ENCODE data around the gene KRT78.
A peak's percentile ranks its signal among the peaks of the same experiment; 100 is the strongest.
"Not testable (repeated sequence)": the region's sequence is repeated elsewhere in the genome, so short reads cannot be mapped to it uniquely, and the experiment has no call there.

KRT78 gene

DNA sequence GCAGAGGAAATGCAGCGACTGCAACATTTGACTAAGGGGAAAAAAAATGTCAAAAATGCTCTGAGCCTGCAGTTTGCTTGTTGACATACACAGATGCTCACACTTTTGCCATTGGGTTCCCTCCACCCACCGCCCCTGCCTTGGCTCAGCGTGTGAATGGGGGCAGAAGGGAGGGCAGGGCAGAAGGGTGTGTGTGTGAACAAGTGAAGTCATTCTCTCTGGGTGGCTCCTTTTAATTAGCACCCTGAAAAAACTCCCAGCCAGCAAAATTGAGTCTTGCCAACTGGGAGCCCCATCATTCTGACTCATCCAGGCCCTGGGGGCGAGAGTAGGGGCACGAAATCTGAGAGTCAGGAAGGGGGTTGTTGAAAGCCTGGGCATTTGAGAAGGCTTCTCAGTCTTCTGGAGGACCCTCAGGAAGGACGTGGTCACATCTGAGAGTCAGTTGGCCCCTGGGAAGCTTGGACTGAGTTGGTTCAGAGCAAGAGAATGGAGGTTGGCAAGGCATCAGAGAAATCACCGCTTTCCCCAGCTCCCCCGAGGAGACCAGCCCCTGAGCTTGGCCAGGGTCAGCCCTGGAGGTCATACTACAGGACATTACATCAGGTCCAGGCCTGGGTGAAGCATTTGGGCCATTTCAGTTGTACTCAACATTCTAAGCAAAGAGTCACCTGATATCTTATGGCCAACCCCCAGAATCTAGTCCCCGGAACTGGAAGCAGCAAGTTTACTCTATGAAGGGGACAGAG is 22.7 kb upstream of the KRT78 start:
- no peak for DNase-seq

DNA sequence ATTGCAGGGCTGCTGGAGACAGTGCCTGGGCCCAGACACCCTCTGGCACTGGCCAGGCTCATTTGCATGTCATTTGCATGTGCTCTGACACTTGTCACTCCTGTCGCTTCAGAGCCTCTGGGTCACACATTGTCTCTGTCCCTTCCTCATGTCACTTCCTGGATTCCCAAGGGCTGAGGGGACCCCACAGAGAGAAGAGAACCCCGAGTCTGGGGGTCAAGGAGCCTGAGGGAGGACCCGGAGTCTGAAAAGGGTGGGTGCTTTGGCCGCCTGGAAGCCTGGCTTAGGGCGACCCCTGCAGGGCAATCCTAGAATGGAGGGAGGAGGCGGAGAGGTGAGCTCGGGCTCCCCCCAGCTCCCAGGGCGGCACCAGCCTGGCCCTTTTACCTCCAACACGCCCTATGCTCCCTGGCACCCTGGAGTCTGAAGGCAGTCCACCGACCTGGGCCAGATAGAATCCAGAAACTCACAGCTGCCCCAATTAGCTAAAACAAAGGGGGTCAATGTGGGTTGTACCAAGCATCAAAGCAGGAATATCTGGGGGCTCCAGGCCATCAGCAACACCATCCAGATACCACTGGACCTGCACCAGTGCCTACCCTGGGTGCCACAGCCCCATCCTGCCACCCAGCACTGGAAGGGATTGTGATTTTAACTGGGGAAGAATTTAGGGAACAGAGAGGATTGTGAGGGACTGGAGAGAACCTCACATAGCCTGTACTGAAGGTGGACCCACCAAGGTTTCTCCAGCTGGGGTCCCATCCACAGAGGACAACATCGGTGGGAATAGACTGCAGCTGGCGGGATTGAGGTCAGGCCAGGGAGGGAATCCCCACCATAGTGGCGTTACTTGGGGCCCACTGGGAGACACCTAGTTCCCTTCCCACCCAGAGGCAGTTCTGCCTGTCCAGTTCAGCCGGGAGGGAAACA is 21.8 kb upstream of the KRT78 start:
- DNase-seq = peak; percentile 91 to 92

DNA sequence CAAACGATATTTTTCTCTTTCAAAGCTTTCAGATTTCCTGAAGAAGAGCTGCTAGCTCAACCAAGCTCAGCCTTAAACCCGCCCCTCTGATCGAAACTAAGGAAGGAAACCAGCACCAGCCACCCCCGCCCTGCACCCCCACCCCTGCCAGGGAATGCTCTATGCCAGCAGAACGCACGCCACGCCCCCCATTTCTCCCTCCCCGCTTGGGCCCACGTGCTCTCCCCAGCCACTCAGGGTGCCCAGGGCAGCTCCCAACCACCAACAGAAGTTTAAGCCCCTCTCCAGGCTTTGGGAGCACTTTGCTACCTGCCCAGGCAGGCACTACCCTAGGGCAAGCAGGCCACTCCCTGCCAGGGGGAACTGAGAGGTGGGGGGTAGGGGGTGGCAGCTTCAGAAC is 18.8 kb upstream of the KRT78 start:
- no peak for DNase-seq

DNA sequence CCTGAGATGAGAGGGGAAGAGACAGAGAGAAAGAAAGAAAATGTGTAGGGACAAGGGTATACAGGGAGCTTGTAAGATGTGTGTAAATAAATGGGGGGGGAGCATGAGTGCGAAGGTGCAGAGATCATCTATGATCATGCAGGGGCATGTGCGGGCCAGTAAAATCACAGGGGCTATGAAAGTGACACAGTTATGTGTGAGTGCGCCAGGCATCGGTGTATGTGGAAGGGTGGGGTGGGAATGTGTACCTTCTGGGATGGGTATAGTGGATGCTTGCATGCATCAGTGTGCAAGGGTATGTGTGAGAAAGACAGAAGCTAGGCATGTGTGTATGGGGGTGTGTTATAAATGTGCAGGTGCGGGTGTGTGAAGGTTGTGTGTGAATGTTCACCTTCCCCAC is 18.4 kb upstream of the KRT78 start:
- DNase-seq = no peak

DNA sequence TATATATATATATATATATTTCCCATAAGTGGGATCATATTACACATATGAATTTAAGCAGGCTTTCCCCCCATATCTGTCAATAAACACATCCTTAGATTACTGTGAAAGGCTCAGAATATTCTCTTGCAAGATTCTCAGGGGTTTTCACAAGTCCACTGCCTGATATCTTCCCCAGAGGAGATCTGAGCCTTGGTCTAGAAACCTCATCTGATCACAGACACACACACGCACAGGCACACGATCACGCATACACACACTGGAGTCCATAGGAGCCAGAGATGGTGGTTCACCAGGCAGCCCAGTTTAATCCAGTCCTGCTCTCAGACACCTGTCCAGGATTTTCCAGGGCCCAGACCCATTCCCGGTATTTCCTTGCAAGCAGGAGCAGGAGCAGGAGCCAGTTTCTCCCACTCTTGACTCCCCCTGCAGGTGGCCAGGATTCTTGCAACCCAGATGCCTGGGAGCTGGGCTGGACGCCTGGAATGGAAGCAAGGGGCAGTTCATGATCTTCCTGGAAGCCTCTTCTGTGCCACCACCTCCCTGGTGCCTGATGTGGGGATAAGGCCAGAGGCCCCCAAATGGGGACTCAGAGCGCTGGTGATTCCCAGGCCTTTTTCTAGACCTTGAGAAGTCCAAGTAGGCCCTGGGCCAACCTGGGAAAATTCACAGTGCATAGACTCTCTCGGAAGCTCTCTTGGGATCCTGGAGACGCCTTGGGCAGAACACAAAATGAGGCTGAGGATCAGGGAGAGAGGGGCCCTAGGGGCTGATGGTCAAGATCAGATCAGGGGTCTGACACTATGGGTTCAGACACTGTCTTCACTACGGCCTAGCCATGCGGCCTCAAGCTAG is 16.5 kb upstream of the KRT78 start:
- DNase-seq = peak; percentile 57

DNA sequence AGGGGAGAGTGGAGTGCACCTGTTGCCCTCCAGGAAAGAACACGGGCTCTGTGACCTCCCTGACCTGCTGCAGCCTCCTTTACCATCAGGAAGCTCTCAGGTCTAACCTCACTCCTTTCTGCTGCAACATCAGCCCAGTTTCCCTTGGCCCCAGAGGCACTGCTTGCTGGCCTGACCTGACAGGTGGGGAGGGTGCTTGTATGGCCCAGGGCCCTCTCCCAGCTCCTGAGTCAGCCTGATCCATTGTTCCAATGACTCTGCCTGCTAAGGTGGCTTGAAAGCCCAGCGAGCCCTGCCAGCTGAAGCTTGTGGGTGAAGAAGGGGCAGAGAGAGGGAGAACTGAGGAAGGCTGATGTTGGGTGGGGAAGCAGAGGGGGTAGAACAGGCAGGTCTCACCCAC is 13.2 kb upstream of the KRT78 start:
- no peak for DNase-seq

DNA sequence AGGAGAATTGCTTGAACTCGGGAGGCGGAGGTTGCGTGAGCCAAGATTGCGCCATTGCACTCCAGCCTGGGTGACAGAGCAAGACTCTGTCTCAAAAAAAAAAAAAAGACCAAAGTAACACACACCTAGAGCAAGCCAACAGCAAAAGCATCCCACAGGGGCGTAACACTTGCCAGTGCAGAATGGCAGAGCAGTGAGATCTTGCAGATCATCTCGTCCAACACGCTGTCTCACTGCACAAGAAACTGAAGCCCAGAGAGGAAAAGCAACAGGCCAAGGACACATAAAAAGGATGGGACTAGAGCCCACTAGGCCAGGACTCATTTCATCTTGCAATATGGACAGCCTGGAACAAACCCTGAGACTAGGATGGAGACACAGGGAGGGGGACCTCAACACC is 12.7 kb upstream of the KRT78 start:
- no peak for DNase-seq

DNA sequence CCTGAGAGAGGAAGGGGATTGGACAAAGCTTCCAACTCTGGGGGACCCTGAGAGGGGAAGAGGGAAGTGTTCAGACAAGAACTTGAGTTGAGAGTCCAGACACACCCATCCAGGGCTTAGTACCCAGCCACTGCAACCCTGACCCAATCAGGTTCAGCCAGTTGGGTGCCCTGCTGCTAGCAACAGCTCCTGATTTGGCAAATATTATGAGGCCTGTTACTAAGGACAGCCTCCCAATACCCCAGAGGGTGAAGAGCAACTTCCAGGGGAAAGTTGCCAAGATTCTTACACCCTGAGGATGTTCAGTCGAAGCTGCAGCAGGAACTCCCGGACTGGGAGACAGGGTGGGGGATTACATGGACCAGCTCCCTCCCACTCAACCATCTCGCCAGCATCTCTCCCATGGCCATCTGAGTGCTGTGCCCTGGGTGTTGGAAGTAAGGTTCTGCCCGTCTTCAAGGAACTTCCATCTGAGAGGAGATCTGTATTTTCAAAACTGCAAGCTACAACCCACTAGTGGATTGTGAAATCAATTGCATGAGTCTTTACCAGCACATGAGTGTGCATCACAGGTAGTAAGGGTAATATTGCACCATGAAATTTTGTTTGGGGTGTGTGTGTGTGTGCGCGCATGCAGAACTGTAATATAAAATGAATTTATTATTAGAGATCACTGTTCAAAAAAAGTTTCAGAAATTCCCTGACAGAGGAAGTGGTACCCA is 11.5 kb upstream of the KRT78 start:
- no peak for DNase-seq

DNA sequence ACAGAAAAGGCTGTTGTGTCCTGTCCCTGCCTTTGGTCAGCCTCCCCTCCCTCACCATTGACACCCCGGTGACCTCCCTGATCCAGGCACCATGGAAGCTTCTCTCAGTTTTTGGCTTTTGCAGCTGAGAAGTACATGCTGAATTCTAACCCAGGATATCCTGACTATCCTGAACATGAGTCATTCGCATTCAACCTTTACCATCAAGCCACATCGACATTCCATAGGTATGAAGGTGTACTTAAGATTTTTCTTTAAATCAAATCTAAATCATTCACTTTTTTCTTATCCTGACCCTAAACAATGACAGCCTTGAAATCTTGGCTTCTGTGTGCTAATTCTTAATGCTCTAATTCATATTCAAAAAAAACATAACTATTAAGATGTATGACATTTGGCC is 8.7 kb upstream of the KRT78 start:
- DNase-seq = no peak

DNA sequence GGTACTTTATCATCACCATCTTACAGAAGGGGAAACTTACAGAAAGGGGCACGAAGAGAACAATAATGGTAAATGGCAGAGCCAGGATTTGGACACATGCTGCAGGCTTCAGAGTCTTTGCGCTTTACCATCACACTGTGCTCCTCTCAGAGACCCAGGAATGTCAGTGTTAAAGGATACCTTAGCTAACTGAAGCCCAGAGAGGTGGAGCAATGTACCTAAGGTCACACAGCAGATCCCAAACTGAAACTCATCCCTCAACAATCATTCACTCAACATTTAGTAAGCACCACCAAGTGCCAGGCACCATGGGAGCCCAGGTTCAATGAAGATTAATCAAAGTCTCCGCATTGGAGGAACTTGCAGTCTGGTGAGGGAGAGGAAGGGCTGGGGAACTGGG is 8.0 kb upstream of the KRT78 start:
- no peak for DNase-seq

DNA sequence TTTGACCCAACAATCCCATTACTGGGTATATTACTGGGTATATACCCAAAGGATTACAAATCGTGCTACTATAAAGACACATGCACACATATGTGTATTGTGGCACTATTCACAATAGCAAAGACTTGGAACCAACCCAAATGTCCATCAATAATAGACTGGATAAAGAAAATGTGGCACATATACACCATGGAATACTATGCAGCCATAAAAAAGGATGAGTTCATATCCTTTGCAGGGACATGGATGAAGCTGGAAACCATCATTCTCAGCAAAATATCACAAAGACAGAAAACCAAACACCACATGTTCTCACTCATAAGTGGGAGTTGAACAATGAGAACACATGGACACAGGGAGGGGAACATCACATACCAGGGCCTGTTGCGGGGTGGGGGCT is 7.3 kb upstream of the KRT78 start:
- DNase-seq = not testable (repeated sequence)

DNA sequence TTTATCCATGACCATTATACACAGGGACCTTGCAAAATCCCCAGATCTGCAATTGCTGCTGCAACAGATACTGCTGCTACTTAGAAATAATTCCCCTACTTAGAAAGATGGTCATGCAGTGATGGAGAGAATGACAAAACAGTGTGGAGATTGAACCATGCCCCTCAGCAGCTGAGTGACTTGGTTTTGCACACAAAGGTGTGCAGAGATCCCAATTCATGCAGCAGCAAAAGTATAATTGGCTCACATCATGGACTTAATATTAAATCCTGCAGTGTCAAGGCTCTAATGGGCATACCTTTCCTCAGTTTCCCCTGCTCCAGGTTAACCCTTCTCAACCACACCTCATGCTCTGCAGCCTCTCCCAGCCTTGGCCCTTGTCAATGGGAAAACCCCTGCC is 3.0 kb upstream of the KRT78 start:
- DNase-seq = no peak

DNA sequence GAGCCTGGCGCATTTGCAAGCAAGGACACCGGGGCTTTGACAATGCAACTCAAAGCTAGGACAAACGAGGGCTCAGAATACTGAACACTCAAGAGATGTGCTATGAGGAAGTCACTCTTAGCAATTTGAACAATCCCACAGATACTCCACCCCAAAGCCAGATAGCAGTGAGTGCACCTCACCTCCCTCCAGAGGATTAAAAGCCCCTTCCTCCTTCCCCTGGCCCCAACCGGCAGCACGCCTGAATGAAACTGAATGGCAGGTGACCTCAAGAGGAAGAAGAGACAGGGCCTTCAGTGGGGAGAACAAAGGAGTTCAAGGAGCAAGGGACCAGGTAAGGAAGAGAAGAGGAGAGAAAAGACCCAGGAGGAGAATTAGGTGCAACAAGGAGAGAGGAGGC is 1.9 kb upstream of the KRT78 start:
- DNase-seq = no peak

DNA sequence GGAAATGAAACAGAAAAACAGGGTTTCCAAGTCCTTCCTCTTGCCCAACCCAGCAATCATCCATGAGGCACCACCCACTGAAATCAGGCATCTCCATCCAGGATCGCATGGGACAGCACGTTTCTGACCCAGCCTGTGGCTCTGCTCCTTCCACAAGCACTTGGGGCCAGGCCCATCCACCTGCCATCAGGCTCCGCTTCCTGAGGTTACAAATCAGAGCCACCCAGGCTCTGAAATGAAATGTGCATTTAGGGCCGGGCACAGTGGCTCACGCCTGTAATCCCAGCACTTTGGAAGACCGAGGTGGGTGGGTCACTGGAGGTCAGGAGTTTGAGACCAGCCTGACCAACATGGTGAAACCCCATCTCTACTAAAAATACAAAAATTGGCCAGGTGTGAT is 717 bp upstream of the KRT78 start:
- no peak for DNase-seq

DNA sequence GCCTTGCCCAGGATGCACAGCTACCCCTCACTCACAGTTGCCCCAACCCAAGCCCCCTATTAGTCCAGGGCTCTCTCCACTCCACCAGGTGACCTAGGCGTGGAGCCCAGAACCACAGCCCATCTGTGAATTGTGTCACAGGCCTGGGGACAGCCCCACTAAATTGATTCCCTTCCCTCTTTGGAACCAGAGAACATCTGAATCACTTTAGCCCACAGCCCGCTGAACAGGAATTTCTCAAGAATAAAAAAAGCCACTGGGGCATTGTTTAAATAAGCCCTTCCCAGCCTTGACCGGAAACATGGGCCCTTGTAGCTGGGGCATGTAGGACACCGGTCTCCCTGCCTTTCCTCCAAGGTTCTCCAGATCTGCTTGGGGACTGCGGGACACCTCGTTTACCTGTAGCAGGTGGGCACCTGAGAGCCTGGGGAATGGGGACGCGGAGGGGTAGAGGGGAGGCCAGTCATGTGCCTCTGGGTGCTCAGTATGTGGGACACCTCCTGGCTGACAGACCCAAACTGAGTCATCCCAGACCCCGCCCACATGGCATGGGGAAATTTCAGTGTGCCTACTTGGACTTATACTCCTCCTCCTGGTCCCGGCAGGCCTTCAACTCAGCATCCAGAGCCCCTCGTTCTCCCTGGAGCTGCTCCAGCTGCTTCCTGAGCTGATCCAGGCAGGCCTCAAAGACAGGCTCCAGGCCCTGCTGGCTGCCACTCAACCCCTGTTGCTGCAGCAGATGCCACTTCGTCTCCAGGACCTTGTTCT is 1.3 kb downstream of the KRT78 start:
- DNase-seq = peak; percentile 41 to 42

DNA sequence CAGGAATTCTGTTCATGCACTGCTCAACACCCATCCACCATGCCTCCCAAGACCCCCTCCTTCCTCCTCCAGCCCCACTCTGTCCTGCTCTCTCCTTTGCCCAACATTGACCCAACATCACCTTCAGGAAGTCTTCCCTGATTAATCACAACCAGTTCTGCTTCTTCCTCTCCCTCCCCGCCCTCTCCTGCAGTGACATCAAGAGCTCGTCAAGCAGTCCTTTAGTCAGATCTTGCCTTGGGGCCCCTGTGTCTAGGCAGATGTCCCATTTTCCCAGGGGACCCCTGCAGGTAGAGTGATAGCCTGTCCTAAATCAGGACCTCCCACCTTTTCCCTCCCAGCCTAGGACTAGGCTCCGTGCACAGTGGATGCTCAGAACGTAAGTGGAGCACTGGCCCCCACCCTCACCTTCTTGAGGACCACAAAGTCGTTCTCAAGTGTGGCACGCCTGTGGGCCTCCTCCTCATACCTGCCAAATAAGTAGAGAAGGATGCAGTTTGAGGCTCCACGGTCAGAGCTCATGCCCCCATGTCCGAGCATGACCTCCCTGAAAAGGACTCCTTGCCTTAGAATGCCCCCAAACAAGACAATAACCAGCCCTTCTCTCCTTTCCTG is 2.3 kb downstream of the KRT78 start:
- no peak for DNase-seq

DNA sequence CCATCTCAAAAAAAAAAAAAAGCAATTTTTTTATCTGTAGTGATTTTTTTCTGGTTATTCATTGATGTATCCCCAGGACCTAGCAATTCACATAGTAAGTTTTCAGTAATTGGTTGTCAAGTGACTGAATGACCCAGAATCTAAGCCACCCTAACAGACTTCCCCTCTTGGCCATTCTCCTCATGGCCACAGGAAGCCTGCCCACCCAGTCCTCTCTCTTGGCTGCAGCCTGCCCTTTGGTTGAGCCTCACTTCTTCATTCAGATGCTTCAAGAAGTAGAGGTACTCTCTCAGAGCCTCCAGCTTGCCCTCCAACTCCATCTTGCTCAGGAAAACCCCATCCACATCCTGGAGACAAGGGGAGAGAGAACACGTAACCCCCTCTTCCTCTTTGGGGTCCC is 2.8 kb downstream of the KRT78 start:
- no peak for DNase-seq

DNA sequence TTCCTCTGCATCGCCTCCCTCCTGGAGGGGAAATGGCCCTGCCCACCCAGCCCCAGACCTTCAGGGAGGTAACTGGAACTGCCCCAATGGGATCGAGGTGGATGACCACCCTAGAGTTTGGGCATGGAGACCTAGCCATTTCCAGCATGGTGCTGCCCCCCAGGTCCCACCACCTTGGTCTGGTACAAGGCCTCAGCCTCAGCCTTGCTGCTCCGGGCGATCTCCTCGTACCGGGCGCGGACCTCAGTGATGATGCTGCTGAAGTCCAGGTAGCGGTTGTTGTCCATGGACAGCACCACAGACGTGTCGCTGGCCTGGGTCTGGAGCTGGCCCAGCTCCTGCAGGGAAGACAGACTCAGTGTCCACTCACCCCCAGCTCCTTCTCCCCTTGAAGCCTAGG is 4.4 kb downstream of the KRT78 start:
- DNase-seq = no peak

DNA sequence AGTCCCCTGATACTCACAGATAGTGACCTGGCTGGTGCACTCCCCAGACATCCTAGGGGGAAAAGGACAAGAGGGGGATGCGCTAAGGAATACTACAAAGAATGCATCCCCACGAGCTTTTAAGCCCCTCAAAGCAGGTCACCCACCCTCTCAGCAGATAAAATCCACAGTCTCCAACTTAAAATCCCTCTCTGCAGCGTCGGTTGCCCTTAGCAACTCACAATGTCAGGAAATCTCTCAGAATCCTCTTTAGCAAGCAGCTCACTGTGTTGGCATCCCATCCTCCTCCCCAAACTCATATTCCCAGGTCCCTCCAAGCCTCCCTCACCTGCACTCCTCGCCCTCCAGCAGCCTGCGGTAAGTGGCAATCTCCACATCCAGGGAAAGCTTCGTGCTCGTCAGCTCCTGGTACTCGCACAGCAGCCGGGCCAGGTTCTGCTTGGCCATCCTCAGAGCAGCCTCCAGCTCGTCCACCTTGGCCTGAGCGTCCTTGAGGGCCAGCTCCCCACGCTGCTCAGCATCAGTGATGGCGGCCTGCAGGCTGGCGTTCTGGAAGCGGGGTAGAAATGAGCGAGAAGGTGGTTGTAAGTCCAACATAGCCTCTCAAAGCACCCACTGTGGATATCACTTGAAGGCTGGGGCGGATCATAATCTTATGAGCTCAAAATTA is 9.2 kb downstream of the KRT78 start:
- DNase-seq = no peak

DNA sequence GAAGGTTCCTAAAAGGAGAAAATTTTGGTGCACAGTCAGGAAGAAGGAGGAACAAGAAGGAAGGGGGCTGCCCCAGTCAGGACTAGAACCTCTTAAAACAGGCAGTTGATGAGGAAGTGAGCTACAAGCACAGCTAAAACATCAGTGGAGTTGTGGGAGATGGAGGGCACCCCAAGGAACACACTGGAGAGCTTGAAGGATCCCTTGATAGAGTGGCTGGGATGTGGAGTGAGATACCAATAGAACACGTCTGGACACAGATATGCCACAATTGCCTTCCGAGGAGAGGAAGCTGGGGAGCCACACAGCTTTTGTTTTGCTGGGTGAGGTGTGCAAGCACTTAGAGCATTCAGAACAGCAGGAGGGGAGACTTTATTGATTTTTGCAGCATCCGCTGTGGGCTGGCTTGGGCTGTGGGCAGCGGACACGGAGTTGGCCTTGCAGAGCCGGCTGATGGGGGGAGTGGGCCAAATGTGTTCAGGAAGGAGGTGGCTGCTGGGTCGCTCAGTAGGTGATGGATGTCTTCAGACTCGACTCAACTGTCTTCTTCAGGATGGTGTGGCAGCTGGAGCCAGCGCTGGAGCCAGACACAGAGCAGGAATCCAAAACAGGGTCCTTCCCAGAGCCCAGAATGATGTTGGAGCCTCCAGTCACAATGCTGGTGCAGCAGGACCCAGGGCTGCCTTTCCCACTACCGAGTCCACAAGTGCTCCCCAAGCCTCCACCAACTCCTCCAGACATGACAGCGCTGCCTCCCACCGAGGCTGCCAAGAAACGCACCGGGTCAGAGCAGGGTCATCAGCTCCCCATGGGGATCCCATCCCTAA is 10.0 kb downstream of the KRT78 start:
- DNase-seq = no peak
